GM19468 (cell line): ENCODE results near the gene PLP1.
"Not testable (repeated sequence)": the region's sequence is repeated elsewhere in the genome, so short reads cannot be mapped to it uniquely, and the experiment has no call there.

Source experiments
- ATAC-seq: cut with Tn5 transposase; IDR thresholded peaks from one replicate; pipeline ENCODE4 v1.9.1; 2021; ENCODE audit warnings: mild to moderate bottlenecking, moderate library complexity, moderate number of reproducible peaks; ENCODE audit not compliant: unreplicated experiment; ENCODE audit errors: extremely low read depth

The PLP1 gene

GRCh38 chrX:103780336-103781061 is 3.9 kb downstream of the PLP1 start:
- ATAC-seq, result no peak

GRCh38 chrX:103781062-103781402 is 4.4 kb downstream of the PLP1 start:
- ATAC-seq, result no peak

GRCh38 chrX:103781706-103782105 is 5.1 kb downstream of the PLP1 start:
- no peak for ATAC-seq

GRCh38 chrX:103782640-103783039 is 6.0 kb downstream of the PLP1 start:
- ATAC-seq, result no peak

GRCh38 chrX:103783196-103783595 is 6.6 kb downstream of the PLP1 start:
- ATAC-seq, result no peak

GRCh38 chrX:103783971-103784370 is 7.3 kb downstream of the PLP1 start:
- no peak for ATAC-seq

GRCh38 chrX:103789004-103789403 is 12.4 kb downstream of the PLP1 start:
- ATAC-seq, result peak; percentile 51

GRCh38 chrX:103791228-103791627 is 14.6 kb downstream of the PLP1 start:
- no peak for ATAC-seq

- no peak for ATAC-seq
These were observed 15.3 kb downstream of the PLP1 start for GRCh38 chrX:103791826-103792485.

GRCh38 chrX:103792916-103793544 is 16.4 kb downstream of the PLP1 start:
- ATAC-seq, result no peak

- ATAC-seq, result no peak
These were observed 16.9 kb downstream of the PLP1 start for GRCh38 chrX:103793545-103793940.

GRCh38 chrX:103794119-103794518 is 17.5 kb downstream of the PLP1 start:
- ATAC-seq, result no peak

- no peak for ATAC-seq
These were observed 21.1 kb downstream of the PLP1 start for GRCh38 chrX:103797691-103798090.

GRCh38 chrX:103800318-103800717 is 23.7 kb downstream of the PLP1 start:
- ATAC-seq, result peak; percentile 39

GRCh38 chrX:103805860-103806259 is 29.2 kb downstream of the PLP1 start:
- ATAC-seq, result no peak

GRCh38 chrX:103806862-103807474 is 30.3 kb downstream of the PLP1 start:
- no peak for ATAC-seq

GRCh38 chrX:103811858-103812257 is 35.2 kb downstream of the PLP1 start:
- ATAC-seq, result no peak

GRCh38 chrX:103817101-103817500 is 40.5 kb downstream of the PLP1 start:
- ATAC-seq, result not testable (repeated sequence)

GRCh38 chrX:103817502-103817901 is 40.9 kb downstream of the PLP1 start:
- no peak for ATAC-seq

GRCh38 chrX:103818842-103819619 is 42.4 kb downstream of the PLP1 start:
- ATAC-seq, result no peak
